Femur (tissue), 1 donor: ENCODE results near the gene RPS6KA2.

Source experiments
- DNase-seq: peaks from one replicate; pipeline ENCODE4 v3.0.0-alpha.2; 2017

RPS6KA2 gene

DNA sequence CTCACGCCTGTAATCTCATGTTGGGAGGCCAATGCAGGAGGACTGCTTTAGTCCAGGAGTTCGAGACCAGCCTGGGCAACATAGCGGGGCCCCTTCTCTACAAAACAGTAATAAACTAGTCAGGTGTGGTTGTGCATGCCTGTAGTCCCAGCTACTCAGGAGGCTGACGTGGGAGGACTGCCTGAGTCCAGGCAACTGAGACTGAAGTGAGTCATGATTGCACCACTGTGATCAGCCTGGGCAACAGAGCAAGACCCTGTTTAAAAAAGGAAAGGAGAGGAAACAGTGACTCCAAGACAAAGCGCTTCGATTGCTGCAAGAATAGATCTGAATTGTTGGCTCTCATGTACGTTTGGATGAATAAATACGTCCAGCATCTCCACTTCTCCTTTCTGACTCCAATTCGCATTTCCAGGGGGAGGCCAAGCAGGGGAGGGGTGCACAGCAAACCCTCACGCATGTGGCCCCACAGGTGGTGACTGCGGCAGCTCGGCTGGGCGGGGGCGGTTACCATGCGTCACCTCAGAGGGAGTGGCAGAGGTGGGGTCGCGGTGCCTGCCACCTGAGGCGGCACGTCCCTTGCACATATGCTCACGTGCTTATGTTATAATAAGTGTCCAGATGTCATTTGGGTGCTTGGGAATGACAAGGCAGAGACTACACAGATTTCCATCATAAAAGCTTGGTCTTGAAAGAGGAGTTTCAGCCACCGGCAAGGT, 149.2 kb downstream of the RPS6KA2 start:
- DNase-seq = no peak

DNA sequence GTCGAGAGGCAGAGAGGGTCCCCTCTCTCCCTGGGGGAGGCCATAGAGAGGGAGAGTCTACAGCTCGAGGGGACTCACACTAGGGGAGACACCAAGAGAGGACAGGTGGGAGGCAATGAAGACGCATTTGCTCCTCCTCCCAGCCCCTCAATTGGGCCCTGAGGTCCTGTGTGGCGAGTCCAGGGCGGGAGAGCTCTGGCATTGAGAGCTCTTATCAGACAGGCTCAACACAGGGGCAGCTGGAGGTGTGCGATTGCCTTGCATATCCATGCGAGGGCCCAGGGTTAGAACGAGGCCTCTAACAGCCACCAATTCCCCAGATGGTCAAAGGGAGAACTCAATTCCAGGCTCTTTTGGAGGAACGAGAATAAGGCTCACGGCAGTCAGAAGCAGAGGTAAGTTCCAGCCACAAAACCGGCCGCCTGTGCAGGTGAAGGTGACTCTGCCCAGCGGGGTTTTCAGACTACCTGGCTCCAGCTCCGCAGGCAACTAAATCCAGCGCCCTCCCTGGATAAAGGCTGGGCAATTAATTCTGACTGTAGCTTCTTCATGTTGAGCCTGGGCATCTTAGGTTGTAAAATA, 150.3 kb downstream of the RPS6KA2 start:
- no peak for DNase-seq

DNA sequence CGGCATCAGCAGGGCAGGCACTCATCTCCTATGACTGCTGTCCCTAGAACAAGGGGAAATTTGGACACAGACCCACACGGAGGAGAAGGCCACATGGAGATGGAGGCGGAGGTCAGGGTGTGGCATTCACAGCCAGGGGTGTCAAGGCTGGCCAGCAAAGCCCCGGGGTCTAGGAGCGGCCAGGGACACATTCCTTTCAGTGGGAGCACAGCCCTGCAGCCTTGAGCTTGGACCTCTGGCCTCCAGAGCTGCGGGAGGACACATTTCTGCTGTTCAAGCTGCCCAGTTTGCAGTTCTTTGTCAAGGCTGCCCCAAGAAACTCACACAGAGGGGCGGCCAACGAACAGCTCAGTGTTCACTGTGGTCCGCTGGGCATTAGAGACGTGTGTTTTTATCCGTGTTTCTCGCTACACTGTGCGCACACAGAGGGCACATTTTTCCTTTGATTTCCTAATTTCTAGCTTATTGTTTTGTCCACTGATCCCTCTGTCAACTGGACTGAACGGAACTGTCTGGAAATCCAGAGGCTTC, 150.9 kb downstream of the RPS6KA2 start:
- no peak for DNase-seq

DNA sequence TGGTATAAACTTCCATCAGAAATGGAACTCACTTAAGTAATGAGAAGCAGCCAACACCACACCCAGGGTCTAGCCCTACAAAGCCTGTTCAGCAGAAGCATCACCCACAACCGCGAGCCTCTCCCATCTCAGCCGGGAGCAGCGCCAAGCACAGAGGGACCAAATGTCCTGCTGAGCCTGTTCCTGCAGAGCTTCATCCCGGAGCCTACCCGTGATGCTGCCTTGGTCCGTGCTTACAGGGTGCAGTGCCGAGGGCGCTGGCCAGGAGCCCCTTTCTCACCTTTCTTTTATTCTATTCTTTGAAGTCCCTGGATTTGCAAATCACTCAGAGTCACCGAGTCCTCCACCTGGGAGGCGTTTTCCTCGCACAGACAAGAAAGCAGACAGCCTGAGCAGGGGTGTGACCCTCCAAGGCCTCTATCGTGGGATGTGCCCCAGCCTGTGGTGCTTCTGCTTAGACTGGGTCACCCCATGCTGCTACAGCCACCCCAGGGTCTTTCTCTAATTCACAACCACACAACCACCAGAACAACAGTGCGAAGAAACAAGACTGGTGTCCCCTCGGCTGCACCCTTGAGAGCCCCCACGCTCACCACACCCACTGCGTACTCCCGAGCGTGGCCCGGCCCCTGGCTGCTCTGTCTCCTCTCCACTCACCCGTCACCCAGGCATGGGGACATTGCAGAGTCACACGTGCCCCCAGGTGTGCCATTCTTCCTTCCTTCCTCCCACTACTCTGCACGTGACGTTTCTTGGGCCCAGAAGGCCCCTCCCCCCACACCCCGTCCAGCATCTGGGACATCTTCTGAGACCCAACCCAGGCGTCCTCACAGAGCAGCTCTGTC, 152.1 kb downstream of the RPS6KA2 start:
- no peak for DNase-seq

- DNase-seq = no peak
Measured at GRCh38 chr6:166473886-166474571, 153.0 kb downstream of the RPS6KA2 start.

DNA sequence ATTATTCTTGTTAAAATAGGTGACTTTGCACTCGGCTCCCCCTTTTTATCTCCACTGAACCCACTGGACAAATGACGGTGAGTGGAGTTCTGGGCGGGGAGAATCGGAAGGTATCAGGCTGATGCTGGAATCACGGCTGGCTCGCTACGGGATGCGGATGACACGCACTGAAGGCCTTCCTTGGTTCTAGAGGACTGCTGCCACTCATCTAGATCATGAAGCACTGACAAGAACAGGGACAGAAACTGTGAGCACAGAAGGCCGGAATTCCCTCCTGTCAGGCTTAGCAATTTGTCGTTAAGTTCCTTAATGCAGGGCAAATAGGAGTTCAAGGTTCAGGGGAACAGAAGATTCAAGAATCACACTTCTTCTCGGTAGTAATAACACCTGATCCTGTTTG, 154.4 kb downstream of the RPS6KA2 start:
- no peak for DNase-seq

DNA sequence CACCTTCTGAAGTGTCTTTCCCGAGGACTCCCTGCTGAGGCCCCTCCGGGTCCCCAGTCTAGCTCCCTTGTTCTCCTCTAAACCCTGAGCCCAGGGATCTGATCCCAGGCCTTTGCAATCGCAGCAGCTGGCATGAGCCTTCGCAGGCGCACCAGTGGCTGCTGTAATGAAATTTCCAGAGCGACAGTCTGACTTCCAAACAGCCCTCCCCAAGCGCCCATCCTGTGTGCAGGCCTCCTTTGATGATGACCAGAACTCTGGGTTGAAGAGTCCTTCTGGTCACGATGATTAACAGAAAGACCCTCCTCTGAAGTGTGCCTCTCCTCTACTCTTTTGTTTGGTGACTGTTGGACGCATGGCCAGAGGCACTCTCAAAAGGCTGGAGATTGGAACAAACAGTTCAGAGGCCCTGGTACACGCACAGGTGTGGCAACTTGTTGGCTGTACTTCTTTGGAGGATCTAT, 155.2 kb downstream of the RPS6KA2 start:
- DNase-seq = no peak

- DNase-seq = no peak
Measured at GRCh38 chr6:166470863-166471410, 156.1 kb downstream of the RPS6KA2 start.

DNA sequence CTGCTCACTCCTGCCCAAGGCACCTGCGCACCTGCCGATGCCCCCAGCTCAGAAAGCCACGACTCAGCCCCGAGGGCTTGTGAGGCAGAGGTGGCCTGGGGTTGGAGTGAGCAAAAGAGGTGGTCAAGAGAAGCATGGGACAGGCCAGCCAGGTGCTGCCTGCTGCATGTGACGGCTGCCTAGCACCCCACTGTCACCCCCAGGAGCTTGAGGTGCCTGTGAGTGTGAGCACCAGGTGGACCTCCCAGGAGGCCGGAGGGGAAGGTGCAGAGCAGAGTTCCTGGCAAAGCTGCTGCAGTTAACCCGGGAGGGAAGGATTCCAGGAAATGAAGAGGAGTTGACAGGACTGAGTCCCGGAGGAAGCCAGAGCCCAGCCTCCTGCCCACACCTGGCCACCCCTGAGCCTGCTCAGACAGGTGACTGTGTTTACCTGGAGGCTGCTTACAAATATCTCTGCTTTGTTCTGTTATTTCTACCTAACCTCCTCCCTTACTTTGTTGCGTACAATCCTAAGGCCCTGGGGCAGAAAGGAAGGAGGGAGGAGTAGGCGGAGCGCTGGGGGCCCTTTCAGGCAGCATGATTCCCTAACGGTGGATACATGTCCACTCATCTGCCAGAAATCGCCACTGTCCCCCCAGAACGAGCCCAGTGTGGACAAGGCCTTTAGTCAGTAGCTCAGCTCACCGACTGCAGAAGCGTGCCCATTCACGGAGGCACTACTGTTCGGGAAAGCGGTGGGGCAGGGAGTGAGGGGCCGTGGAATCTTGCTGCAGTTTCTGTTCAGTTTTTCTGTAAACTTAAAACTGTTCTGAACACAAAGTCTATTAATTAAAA, 156.8 kb downstream of the RPS6KA2 start:
- DNase-seq = no peak

DNA sequence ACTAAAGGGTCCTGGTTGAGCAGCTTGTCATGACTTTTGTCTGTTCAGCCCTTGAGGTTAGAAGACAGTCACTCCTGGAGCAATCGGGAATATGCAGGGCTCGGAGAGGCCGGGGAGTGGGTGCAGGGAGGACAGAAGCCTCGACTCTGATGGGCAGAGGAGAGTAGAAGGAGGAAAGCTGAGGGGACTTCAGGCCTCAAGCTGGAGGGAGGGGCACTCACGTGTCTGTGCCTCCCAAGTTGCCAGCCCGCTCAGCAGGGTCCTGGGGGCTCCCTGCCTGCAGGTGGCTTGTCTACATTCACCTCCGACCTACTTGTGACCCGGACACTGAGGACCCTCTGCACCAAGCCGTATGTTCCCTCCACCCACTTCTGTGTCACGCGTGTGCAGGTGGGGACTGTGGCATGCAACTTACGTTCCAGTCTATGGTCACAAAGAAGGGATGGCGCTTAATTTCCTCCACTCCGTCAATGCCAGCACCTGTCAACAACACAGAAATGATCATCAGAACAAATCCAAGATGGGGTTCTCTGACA, 157.6 kb downstream of the RPS6KA2 start:
- DNase-seq = no peak

GRCh38 chr6:166467436-166468000, 159.5 kb downstream of the RPS6KA2 start:
- DNase-seq = no peak

DNA sequence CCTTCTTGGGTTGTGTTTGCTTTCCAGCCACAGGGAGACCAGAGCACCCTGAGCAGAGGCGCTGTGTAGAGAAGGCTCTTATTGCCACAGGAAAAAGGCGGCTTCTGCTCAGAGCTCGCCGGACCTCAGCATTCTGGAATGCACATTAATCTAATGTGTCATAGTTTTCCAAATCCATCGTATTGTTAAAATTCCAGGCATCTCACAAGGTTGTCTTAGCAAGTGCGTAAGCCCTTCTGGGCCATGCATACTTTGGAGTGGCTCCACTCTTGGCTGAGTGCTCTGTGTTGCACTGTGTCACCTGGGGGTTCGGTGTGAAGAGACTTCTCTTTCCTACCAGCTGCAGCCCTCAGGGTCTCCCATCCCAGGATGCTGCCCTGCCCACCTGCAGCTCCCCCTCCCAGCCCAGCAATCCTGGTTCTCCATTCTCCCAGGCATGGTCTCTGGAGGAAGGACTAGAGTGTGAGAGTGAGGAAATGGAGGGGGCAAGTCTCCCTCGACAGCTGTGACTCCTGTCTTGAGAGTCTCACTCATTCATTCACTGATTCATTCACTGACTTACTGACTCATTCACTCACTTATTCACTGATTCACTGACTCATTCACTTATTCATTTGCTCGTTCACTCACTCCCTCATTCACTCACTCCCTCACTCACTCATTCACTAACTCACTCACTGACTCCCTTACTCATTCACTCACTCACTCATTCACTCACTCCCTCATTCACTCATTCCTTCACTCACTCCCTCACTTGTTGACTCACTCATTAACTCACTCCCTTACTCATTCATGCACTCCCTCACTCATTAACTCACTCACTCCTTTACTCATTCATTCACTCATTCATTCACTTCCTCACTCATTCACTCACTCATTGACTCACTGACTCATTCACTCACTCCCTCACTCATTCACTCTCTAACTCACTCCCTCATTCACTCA, 160.6 kb downstream of the RPS6KA2 start:
- DNase-seq = peak; percentile 38

GRCh38 chr6:166465671-166466087, 161.4 kb downstream of the RPS6KA2 start:
- DNase-seq = peak; percentile 76

DNA sequence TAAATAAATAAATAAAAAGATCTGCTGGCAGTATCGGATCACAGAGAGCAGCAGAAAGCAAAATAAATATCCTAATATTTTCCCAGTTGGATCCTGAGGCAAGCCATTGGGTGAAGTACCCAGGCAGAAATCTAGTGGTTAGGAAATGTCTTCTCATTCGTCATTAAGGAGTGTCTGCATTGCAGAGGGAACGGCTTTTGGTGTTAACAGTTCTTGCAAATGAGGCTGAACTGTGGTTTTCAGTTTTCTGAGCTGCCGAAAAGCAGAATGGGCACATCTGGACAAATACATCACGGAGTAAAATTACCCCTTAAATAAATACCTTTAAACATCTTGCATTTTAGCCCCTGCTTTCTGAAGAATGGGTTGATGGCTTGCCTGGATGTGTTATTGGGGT, 162.1 kb downstream of the RPS6KA2 start:
- no peak for DNase-seq

- peak; percentile 13 for DNase-seq
Measured at GRCh38 chr6:166464068-166465002, 162.7 kb downstream of the RPS6KA2 start.

DNA sequence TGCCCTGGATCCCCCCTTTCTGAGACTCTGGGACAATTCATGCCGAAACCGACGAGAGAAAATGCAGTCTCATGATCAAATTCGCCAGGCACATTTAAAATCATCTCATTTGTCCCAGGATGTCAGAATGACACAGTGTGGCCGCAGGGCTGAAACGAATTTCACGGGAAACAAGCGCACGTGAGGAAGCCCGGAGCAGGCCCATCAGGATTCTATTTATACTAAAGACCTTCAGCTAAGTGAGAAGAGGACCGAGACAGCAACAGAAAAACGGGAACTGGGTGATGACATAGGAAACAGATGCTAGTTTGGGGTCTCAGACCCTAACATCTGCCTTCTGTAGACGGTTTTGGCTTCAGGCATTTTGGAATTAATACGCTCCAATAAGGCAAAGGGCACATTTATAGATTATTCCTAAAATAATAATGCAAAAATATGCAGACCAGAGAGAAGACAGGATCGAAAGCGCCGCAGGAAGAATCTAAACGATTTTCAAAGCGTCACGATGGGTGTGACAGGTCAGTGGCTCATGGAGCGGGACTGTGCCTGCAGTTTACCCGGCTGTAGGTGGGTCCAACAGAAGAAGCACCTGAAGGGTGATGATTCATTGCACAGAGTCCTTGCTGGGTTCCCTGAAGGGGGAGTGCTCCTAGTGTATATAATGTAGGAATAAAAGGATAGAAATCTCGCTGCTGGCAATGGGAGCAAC, 163.5 kb downstream of the RPS6KA2 start:
- DNase-seq = peak; percentile 17

GRCh38 chr6:166462461-166463135, 164.5 kb downstream of the RPS6KA2 start:
- peak; percentile 12 for DNase-seq
